GM21717 (cell line): ENCODE measurements around the gene TFAP2C.
"Not testable (repeated sequence)": the region's sequence is repeated elsewhere in the genome, so short reads cannot be mapped to it uniquely, and the experiment has no call there.

Source experiments
- ATAC-seq: cut with Tn5 transposase; IDR thresholded peaks from one replicate; pipeline ENCODE4 v1.9.1; 2021; ENCODE audit warnings: mild to moderate bottlenecking, moderate library complexity; ENCODE audit not compliant: unreplicated experiment

The TFAP2C gene

GRCh38 chr20:56614196-56614595 lies 14.9 kb upstream of the TFAP2C start:
- ATAC-seq, result no peak

GRCh38 chr20:56616716-56617115 lies 12.4 kb upstream of the TFAP2C start:
- ATAC-seq, result no peak

GRCh38 chr20:56617489-56617888 lies 11.6 kb upstream of the TFAP2C start:
- ATAC-seq, result no peak

- no peak for ATAC-seq
Observed at GRCh38 chr20:56621730-56622129, 7.4 kb upstream of the TFAP2C start.

- not testable (repeated sequence) for ATAC-seq
Observed at GRCh38 chr20:56623930-56624329, 5.2 kb upstream of the TFAP2C start.

- ATAC-seq, result no peak
Observed at GRCh38 chr20:56624786-56625681, 4.1 kb upstream of the TFAP2C start.

- ATAC-seq, result no peak
Observed at GRCh38 chr20:56625837-56626236, 3.3 kb upstream of the TFAP2C start.

GRCh38 chr20:56626367-56627121 lies 2.6 kb upstream of the TFAP2C start:
- ATAC-seq, result no peak

- no peak for ATAC-seq
Observed at GRCh38 chr20:56627122-56628014, 1.7 kb upstream of the TFAP2C start.

- no peak for ATAC-seq
Observed at GRCh38 chr20:56628015-56628872, 862 bp upstream of the TFAP2C start.

GRCh38 chr20:56629464-56630085 lies 469 bp downstream of the TFAP2C start:
- ATAC-seq, result no peak

- no peak for ATAC-seq
Observed at GRCh38 chr20:56630086-56630493, 984 bp downstream of the TFAP2C start.

- ATAC-seq, result no peak
Observed at GRCh38 chr20:56630506-56631317, 1.6 kb downstream of the TFAP2C start.

GRCh38 chr20:56631318-56631989 lies 2.3 kb downstream of the TFAP2C start:
- no peak for ATAC-seq

GRCh38 chr20:56631990-56632327 lies 2.9 kb downstream of the TFAP2C start:
- ATAC-seq, result no peak

GRCh38 chr20:56634307-56634706 lies 5.2 kb downstream of the TFAP2C start:
- ATAC-seq, result no peak

- no peak for ATAC-seq
Observed at GRCh38 chr20:56634735-56635385, 5.8 kb downstream of the TFAP2C start.

GRCh38 chr20:56636716-56637115 lies 7.6 kb downstream of the TFAP2C start:
- no peak for ATAC-seq
